ENCODE data around the gene PMPCA.
A peak's percentile ranks its signal among the peaks of the same experiment; 100 is the strongest.

Gene PMPCA

GRCh38 chr9:136410500-136411287, at the start of gene PMPCA, which contains the start of gene ENTR1:
Gene PMPCA, plus strand, starts transcription at chr9:136410658. Its CDS starts 11 bp downstream, at chr9:136410669.
Gene ENTR1, minus strand, starts transcription at chr9:136410614. Its CDS starts 217 bp downstream, at chr9:136410397.
- no peak for FAIRE-seq

- FAIRE-seq: no peak
Measured at GRCh38 chr9:136361047-136361753, 49.3 kb upstream of the PMPCA start.

- FAIRE-seq: no peak
Measured at GRCh38 chr9:136361754-136362449, 48.6 kb upstream of the PMPCA start.

- no peak for FAIRE-seq
Measured at GRCh38 chr9:136362450-136362784, 48.0 kb upstream of the PMPCA start.

GRCh38 chr9:136363106-136363948, 47.1 kb upstream of the PMPCA start, which contains the start of gene DNLZ:
Gene DNLZ, minus strand, starts transcription at chr9:136363744. Its CDS starts 30 bp downstream, at chr9:136363714.
- peak; percentile 89 for FAIRE-seq

- no peak for FAIRE-seq
Measured at GRCh38 chr9:136363949-136364748, 46.3 kb upstream of the PMPCA start.

GRCh38 chr9:136364942-136365774, 45.3 kb upstream of the PMPCA start:
- FAIRE-seq: no peak

GRCh38 chr9:136365775-136366222, 44.7 kb upstream of the PMPCA start:
- FAIRE-seq: no peak

- no peak for FAIRE-seq
Measured at GRCh38 chr9:136366826-136367225, 43.6 kb upstream of the PMPCA start.

- no peak for FAIRE-seq
Measured at GRCh38 chr9:136367296-136368145, 42.9 kb upstream of the PMPCA start.

GRCh38 chr9:136368190-136368589, 42.3 kb upstream of the PMPCA start:
- FAIRE-seq: no peak

- FAIRE-seq: no peak
Measured at GRCh38 chr9:136370037-136370436, 40.4 kb upstream of the PMPCA start.

- FAIRE-seq: no peak
Measured at GRCh38 chr9:136370687-136371532, 39.5 kb upstream of the PMPCA start.

- FAIRE-seq: no peak
Measured at GRCh38 chr9:136371533-136371880, 39.0 kb upstream of the PMPCA start.

- FAIRE-seq: no peak
Measured at GRCh38 chr9:136372006-136372405, 38.5 kb upstream of the PMPCA start.

GRCh38 chr9:136372561-136373299, 37.7 kb upstream of the PMPCA start:
- no peak for FAIRE-seq

- FAIRE-seq: no peak
Measured at GRCh38 chr9:136373300-136374182, 36.9 kb upstream of the PMPCA start, which contains the start of gene CARD9. Gene CARD9, minus strand, starts transcription at chr9:136373669. Its CDS starts 1,591 bp downstream, at chr9:136372078.
